ENCODE data around the gene C1orf232.

DNA sequence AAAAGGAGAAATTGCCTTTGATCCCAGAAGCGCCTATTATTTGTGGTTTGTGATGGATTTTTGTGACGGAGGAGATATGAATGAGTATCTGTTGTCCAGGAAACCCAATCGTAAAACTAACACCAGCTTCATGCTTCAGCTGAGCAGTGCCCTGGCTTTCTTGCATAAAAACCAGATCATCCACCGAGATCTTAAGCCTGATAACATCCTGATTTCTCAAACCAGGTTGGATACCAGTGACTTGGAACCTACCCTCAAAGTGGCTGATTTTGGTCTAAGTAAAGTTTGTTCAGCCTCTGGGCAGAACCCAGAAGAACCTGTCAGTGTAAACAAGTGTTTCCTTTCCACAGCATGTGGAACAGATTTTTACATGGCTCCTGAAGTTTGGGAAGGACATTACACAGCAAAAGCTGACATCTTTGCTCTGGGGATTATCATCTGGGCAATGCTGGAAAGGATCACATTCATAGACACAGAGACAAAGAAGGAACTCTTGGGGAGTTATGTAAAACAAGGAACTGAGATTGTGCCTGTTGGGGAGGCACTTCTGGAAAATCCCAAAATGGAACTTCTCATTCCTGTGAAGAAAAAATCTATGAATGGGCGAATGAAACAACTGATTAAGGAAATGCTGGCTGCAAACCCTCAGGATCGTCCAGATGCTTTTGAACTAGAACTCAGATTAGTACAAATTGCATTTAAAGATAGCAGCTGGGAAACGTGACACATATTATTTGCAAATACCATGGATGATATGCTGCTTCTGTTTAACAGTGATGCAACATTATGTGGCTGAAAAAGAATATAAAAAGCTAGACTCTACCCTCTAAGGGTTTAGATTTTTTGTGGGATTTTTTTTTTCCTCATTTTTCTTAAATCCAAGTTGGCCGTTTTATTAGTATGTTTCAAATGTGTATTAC is 46.6 kb downstream of the C1orf232 start:
- TF ChIP-seq, protein P1, sequence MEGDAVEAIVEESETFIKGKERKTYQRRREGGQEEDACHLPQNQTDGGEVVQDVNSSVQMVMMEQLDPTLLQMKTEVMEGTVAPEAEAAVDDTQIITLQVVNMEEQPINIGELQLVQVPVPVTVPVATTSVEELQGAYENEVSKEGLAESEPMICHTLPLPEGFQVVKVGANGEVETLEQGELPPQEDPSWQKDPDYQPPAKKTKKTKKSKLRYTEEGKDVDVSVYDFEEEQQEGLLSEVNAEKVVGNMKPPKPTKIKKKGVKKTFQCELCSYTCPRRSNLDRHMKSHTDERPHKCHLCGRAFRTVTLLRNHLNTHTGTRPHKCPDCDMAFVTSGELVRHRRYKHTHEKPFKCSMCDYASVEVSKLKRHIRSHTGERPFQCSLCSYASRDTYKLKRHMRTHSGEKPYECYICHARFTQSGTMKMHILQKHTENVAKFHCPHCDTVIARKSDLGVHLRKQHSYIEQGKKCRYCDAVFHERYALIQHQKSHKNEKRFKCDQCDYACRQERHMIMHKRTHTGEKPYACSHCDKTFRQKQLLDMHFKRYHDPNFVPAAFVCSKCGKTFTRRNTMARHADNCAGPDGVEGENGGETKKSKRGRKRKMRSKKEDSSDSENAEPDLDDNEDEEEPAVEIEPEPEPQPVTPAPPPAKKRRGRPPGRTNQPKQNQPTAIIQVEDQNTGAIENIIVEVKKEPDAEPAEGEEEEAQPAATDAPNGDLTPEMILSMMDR (IDR thresholded peaks at IDR 0.05) = no peak
- TF ChIP-seq ZFX (IDR thresholded peaks at IDR 0.05; ENCODE audit: borderline replicate concordance) = no peak

All from 22Rv1 (cell line).